ENCODE data around the gene METTL26.

The METTL26 gene

DNA sequence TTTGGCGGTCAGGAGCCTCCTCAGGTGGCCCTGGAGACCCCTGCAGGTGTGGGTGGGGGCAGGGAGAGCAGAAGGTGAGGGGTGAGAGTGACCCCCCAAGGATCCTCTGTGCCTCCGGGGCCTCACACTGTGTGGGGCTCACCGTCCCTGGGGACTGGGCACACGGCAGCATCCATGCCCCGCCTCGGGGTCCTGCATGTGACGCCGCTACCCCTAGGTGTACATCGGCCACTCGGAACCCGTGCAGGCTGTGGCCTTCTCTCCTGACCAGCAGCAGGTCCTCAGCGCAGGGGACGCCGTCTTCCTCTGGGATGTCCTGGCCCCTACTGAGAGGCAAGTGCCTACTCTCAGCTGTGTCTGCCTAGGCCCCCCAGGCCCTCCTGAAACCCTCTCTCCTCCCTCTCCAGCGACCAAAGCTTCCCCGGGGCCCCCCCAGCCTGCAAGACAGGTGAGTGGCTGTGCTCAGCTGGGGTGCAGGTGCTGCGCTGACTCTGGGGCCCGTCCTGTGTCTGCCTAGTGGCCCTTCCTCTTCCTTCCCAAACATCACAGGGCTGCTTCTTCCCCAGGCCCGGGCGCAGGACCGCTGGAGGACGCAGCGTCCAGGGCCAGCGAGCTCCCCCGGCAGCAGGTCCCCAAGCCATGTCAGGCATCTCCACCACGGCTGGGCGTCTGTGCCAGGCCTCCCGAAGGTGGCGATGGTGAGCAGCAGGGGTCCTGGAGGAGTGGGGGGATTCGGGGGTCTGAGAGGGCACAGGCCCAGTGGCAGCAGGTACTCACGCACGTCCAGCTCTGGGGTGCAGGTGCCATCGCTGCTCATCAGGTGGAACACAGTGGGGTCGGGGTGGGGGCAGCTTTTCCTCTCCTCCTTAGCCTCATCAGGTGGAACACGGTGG lies 22.8 kb upstream of the METTL26 start:
- Histone ChIP-seq H3K4me3 (replicated peaks; ENCODE audit: insufficient read depth, low read length) (no peak overlapping the region), H3K27ac (replicated peaks) (no peak overlapping the region), H3K27me3 (ENCODE audit: insufficient read depth, poor library complexity, severe bottlenecking) (no peaks in the 10 kb centered on the region)
- TF ChIP-seq SPI1 (IDR thresholded peaks at IDR 0.05; ENCODE audit: borderline replicate concordance, low read depth) = no peak
- TF ChIP-seq, protein P1, sequence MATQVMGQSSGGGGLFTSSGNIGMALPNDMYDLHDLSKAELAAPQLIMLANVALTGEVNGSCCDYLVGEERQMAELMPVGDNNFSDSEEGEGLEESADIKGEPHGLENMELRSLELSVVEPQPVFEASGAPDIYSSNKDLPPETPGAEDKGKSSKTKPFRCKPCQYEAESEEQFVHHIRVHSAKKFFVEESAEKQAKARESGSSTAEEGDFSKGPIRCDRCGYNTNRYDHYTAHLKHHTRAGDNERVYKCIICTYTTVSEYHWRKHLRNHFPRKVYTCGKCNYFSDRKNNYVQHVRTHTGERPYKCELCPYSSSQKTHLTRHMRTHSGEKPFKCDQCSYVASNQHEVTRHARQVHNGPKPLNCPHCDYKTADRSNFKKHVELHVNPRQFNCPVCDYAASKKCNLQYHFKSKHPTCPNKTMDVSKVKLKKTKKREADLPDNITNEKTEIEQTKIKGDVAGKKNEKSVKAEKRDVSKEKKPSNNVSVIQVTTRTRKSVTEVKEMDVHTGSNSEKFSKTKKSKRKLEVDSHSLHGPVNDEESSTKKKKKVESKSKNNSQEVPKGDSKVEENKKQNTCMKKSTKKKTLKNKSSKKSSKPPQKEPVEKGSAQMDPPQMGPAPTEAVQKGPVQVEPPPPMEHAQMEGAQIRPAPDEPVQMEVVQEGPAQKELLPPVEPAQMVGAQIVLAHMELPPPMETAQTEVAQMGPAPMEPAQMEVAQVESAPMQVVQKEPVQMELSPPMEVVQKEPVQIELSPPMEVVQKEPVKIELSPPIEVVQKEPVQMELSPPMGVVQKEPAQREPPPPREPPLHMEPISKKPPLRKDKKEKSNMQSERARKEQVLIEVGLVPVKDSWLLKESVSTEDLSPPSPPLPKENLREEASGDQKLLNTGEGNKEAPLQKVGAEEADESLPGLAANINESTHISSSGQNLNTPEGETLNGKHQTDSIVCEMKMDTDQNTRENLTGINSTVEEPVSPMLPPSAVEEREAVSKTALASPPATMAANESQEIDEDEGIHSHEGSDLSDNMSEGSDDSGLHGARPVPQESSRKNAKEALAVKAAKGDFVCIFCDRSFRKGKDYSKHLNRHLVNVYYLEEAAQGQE (IDR thresholded peaks at IDR 0.05; ENCODE audit: insufficient replicate concordance, low read depth) = no peak
- TF ChIP-seq, protein P2, sequence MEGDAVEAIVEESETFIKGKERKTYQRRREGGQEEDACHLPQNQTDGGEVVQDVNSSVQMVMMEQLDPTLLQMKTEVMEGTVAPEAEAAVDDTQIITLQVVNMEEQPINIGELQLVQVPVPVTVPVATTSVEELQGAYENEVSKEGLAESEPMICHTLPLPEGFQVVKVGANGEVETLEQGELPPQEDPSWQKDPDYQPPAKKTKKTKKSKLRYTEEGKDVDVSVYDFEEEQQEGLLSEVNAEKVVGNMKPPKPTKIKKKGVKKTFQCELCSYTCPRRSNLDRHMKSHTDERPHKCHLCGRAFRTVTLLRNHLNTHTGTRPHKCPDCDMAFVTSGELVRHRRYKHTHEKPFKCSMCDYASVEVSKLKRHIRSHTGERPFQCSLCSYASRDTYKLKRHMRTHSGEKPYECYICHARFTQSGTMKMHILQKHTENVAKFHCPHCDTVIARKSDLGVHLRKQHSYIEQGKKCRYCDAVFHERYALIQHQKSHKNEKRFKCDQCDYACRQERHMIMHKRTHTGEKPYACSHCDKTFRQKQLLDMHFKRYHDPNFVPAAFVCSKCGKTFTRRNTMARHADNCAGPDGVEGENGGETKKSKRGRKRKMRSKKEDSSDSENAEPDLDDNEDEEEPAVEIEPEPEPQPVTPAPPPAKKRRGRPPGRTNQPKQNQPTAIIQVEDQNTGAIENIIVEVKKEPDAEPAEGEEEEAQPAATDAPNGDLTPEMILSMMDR (IDR thresholded peaks at IDR 0.05; ENCODE audit: insufficient read depth, low read length) = peak; percentile 30
- DNase-seq (ENCODE audit: low read depth in 1 of 2, low spot score in 1 of 2) = no peak

DNA sequence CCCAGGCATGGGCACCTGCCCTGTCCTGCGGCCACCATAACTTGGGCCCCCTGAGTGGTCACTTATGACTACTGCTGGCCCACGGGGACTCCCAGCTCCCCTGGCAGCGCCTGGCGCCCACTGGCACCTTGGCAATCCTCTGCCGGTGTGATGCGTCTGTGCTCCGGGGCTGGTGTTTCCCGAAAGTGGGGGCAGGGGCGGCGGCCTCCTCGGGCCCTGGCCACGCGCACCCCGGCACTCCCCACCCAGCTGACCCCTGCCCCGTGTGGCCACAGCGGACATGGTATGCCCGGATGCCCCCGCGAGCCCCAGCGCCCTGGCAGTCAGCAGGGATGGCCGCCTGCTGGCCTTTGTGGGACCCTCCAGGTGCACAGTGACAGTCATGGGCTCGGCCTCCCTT lies 21.4 kb upstream of the METTL26 start:
- DNase-seq (ENCODE audit: low read depth in 1 of 2, low spot score in 1 of 2) = no peak
- Histone ChIP-seq H3K27me3 (ENCODE audit: insufficient read depth, poor library complexity, severe bottlenecking) (no peaks in the 10 kb centered on the region), H3K27ac (replicated peaks) (no peak overlapping the region), H3K4me3 (replicated peaks; ENCODE audit: insufficient read depth, low read length) (no peak overlapping the region)
- TF ChIP-seq GABPA (IDR thresholded peaks at IDR 0.05; ENCODE audit: low read depth) = no peak
- no peak for TF ChIP-seq POLR2AphosphoS5 (IDR thresholded peaks at IDR 0.05; ENCODE audit: low read depth)
- no peak for TF ChIP-seq SPI1 (IDR thresholded peaks at IDR 0.05; ENCODE audit: borderline replicate concordance, low read depth)
- TF ChIP-seq, protein P1 (IDR thresholded peaks at IDR 0.05; ENCODE audit: insufficient replicate concordance, low read depth) = no peak
- TF ChIP-seq, protein P2 (IDR thresholded peaks at IDR 0.05; ENCODE audit: insufficient read depth, low read length) = no peak

DNA sequence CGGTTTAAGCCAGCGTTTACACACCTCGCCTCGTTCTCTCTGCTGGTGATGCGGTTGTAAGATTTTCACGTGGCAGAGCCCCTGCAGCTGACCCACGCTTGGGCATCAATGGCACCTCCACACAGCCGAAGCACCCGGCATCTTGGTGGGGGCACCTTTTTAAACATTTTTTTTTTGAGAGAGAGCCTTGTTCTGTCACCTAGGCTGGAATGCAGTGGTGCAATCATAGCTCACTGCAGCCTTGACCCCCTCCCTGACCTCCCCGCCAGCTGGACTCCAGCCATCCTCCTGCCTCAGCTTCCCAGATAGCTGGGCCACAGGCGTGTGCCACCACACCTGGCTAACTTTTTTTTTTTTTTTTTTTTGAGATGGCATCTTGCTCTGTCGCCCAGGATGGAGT lies 17.9 kb upstream of the METTL26 start:
- TF ChIP-seq GABPA (IDR thresholded peaks at IDR 0.05; ENCODE audit: low read depth) (no peak), POLR2AphosphoS5 (IDR thresholded peaks at IDR 0.05; ENCODE audit: low read depth) (no peak), SPI1 (IDR thresholded peaks at IDR 0.05; ENCODE audit: borderline replicate concordance, low read depth) (no peak)
- TF ChIP-seq, protein P2 (IDR thresholded peaks at IDR 0.05; ENCODE audit: insufficient read depth, low read length) = no peak
- TF ChIP-seq, protein P1 (IDR thresholded peaks at IDR 0.05; ENCODE audit: insufficient replicate concordance, low read depth) = no peak
- Histone ChIP-seq H3K4me3 (replicated peaks; ENCODE audit: insufficient read depth, low read length) (no peak overlapping the region), H3K27me3 (ENCODE audit: insufficient read depth, poor library complexity, severe bottlenecking) (no peaks in the 10 kb centered on the region), H3K27ac (replicated peaks) (no peak overlapping the region)
- DNase-seq (ENCODE audit: low read depth in 1 of 2, low spot score in 1 of 2) = no peak
